GM20000 (cell line): ENCODE data around the gene FUNDC2.
"Not testable (repeated sequence)": the region's sequence is repeated elsewhere in the genome, so short reads cannot be mapped to it uniquely, and the experiment has no call there.

Experiments
- DNase-seq: peaks from one replicate; pipeline ENCODE4 v3.0.0; 2012; ENCODE audit warnings: low spot score
- CTCF ChIP-seq: IDR thresholded peaks from 2 replicates; pipeline ENCODE4 v1.5.1; 2012; ENCODE audit warnings: mild to moderate bottlenecking, control low read depth; ENCODE audit errors: extremely low read depth, missing control alignments

The FUNDC2 gene

GRCh38 chrX:155005190-155005589 lies 21.5 kb upstream of the FUNDC2 start:
- no peak for TF ChIP-seq CTCF
- DNase-seq = no peak

DNA sequence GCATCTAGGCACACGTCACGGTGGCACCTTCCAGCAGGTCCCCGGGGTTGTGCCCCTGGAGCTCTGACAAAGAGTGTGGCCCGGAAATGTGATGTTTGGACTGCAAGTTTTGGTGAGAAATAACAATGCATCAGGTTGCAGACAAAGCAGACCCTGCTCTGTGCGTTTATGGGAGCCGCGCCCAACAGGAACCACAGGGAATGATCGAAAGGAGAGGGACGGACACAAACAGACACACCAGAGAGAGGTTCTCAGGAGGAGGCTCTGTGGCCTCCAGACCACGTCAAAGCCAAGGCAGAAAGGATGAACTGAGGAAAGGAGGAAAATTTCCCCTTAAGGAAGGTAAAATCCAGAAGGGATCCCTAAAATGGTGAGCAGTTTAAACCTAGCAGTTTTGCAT lies 20.3 kb upstream of the FUNDC2 start:
- not testable (repeated sequence) for DNase-seq

DNA sequence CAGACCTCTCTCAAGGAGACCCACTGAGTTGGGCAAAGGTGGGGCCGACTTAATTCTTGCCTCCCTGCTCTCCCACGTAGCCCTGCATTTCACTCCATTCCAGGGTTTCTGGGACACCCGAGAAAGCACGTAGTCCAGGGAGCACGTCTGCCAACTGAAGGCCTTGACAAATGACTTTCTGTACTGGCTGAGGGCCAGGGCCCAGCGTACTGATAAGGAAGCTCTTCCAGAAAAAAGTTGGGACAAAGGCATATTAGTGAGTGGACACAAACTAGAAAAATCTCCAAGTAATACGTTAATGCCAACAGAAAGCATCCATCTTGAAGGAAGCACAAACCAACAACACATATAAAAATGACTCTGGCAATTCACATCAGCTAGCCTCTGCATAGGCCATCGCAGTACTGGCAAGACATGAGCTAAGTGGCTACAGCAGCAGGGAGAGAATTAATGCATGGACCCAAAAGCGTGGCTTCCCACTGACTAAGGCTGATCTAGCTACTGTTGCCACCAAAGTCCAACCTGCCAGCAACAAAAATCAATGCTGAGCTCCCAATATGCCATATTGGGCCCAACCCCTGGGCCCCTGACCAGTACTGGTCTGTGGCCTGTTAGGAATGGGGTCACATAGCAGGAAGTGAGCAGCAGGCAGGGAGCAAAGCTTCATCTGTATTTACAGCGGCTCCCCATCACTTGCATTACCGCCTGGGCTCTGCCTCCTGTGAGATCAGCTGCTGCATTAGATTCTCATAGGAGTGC lies 19.6 kb upstream of the FUNDC2 start:
- DNase-seq = not testable (repeated sequence)

DNA sequence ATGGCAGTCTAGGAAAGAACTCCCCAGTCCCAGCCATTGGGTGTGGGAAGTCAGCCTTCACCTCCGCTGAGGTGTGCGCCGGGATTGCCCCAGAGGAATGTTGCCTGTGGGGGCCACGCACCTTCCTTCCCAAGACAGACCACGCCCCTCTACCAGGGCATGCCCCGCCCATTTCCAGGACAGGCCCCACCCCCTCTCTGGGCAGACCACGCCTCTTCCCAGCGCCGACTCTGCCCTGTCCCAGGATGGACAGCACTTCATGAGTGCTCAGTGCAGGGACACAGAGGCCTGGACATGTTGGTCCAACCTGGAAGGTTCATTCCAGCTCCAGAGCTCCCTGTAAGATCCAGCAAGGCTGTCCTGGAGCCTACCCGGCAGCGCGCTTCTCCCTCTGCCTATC lies 18.1 kb upstream of the FUNDC2 start:
- DNase-seq = not testable (repeated sequence)

GRCh38 chrX:155009994-155010472 lies 16.6 kb upstream of the FUNDC2 start:
- DNase-seq = no peak
- TF ChIP-seq CTCF = no peak

DNA sequence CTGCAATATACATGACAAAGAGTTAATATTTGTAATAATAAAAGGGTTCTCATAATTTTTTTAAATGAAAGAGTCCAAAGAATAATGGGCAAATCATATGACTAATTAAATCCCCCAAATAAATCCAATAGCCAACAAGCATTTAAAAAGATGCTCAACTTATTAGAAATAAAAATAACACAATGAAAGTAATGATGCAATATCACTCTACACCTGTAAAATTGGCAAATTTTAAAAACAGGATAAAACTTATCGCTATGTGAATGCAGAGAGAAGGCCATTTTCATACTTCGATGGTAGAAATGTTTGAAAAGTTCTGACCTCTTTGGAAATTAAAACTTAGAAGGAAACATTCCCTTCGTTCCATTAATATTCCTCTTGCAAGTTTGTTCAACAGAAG lies 6.1 kb upstream of the FUNDC2 start:
- no peak for DNase-seq
- TF ChIP-seq CTCF = no peak

DNA sequence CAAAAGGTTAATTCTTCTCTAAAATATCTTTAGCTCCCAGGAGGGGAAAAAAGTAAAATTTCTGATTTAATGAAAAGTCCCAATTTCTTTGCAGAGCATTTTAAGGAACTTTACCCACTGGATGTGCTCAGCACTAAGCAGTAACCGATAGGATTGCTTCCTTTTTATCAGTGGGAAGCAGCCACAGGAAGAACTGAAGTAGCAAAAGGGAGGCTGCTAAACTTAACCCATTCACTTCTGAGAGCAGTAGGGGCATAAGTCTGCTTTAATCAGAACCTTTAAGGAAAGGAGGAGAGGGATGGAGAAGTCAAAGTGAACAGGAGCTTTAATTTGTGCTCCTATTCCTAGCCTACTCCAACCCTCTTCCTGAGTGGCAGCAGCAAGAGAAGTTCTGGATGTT lies 4.1 kb upstream of the FUNDC2 start, which contains the start of gene F8:
TSS of gene F8 (minus strand) at position 139 of the 400 bp plus-strand sequence. CDS start 171 bp downstream, outside the sequence.
- no peak for TF ChIP-seq CTCF
- DNase-seq = no peak

- no peak for TF ChIP-seq CTCF
- no peak for DNase-seq
Measured at GRCh38 chrX:155023907-155024833, 2.5 kb upstream of the FUNDC2 start.

GRCh38 chrX:155026420-155026726 lies 271 bp upstream of the FUNDC2 start:
- no peak for TF ChIP-seq CTCF
- no peak for DNase-seq
